Bronchial epithelial cell (primary cell): ENCODE measurements around the gene TRPV3. TPM values are rescaled to one million over a fixed set of nuclear protein-coding genes. Genes with fewer than 3 reads are reported as not detected.
A peak's percentile ranks its signal among the peaks of the same experiment; 100 is the strongest.

ENCODE experiments used
- DNase-seq: peaks from one replicate; pipeline ENCODE4 v3.0.0-alpha.2; 2010; ENCODE audit warnings: low read depth
- FAIRE-seq: peaks from 2 replicates; lab custom pipeline; 2011; peaks lifted over from hg19 to GRCh38; lab: Jason Lieb, UNC
- H3K27me3 ChIP-seq: 2 replicates; pipeline ENCODE4 v1.5.1; 2011; ENCODE audit warnings: low read length; ENCODE audit not compliant: control insufficient read depth, insufficient read depth
- H3K36me3 ChIP-seq: 2 replicates; pipeline ENCODE4 v1.5.1; 2011; ENCODE audit warnings: low read length; ENCODE audit not compliant: control insufficient read depth, insufficient read depth
- H3K4me3 ChIP-seq: 2 replicates; pipeline ENCODE4 v1.5.1; 2011; ENCODE audit warnings: mild to moderate bottlenecking, low read depth, low read length, control low read depth
- total RNA-seq: library from RNA; depleted of rRNA; stranded (reverse); fragments of >200 nt; gene quantifications from 2 replicates; pipeline ENCODE4 v1.2.1, GENCODE V29; 2014
- TF ChIP-seq, protein P1 (sequence below): IDR thresholded peaks from 2 replicates; pipeline ENCODE4 v1.5.1; 2011; ENCODE audit warnings: mild to moderate bottlenecking, moderate library complexity, low read length, control low read depth, inconsistent platforms; ENCODE audit not compliant: insufficient read depth, severe bottlenecking

TRPV3 gene
- total RNA-seq, 1 donor from 2014 or later: 0.79 TPM

DNA sequence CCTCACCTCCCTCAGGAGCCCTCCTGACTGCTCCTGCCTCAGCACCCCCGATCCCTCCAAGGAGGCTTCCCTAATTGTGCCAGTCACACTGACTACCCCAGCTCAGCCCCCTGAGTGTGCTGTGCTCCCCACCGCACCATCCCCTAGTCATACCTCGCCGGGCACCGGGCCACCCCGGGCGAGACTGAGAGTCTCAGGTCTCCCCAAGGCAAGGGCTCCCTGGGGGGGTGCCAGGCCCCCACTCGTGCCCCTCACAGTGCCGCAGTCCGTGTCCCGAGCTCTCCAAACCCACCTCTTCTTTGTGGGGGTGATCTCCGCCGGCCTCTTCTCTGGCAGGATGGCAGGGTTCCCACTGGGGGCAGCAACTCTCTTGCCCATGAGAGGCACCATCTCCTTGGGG, 3.2 kb downstream of the TRPV3 start:
- DNase-seq (no peak), FAIRE-seq (no peak)
- TF ChIP-seq, protein P1, sequence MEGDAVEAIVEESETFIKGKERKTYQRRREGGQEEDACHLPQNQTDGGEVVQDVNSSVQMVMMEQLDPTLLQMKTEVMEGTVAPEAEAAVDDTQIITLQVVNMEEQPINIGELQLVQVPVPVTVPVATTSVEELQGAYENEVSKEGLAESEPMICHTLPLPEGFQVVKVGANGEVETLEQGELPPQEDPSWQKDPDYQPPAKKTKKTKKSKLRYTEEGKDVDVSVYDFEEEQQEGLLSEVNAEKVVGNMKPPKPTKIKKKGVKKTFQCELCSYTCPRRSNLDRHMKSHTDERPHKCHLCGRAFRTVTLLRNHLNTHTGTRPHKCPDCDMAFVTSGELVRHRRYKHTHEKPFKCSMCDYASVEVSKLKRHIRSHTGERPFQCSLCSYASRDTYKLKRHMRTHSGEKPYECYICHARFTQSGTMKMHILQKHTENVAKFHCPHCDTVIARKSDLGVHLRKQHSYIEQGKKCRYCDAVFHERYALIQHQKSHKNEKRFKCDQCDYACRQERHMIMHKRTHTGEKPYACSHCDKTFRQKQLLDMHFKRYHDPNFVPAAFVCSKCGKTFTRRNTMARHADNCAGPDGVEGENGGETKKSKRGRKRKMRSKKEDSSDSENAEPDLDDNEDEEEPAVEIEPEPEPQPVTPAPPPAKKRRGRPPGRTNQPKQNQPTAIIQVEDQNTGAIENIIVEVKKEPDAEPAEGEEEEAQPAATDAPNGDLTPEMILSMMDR: no peak
- H3K36me3 ChIP-seq: no peaks in the 10 kb centered on the region
- H3K4me3 ChIP-seq: no peak overlapping the region
- H3K27me3 ChIP-seq: no peaks in the 10 kb centered on the region

DNA sequence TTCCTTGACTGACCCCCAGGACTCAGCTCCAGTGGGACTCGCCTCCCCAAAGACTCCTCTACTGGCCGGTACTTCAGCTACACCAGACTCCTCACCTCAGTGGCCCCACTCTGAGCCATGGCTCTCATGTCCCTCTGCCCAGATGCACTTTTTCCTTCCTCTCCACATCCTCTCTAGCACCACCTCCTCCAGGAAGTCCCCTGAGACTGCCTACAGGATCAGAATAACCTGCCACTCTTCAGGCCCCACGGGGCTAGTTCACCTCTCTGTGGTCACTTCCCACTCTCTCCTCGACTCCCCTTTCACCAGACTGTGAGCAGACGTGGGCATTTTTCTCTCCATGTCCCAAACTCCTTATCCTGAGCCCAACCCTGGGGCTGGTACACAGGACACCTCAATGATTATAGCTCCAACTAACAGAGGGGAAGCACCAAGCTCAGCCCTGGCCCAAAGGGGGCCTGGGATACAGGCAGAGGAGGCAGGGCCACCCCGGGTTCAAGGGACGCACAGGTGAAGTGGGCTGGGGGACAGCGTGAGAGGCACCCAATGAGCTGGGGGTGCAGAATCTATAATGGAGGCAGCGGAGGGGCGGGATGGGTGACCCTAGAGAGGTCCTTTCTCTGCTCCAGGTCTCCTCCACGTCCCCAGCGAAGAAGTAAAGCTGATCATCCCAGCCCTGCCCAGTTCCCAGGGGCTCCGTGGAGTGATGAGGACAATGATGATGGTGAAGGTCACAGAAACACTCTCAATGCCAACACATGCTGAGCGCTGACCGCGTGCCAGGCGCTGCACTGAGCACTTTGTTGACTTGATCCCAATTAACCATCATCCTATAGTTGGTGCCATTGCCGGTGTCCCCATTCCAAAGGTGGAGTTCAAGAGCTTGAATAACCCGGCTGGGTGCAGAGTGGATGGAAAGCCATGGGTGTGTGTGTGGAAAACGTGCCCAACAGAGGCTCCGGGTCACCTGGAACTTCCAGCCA, 3.9 kb downstream of the TRPV3 start:
- DNase-seq (no peak), FAIRE-seq (peak; percentile 43)
- H3K36me3 ChIP-seq: no peaks in the 10 kb centered on the region
- H3K27me3 ChIP-seq: no peaks in the 10 kb centered on the region
- H3K4me3 ChIP-seq: no peak overlapping the region
- TF ChIP-seq, protein P1: no peak

DNA sequence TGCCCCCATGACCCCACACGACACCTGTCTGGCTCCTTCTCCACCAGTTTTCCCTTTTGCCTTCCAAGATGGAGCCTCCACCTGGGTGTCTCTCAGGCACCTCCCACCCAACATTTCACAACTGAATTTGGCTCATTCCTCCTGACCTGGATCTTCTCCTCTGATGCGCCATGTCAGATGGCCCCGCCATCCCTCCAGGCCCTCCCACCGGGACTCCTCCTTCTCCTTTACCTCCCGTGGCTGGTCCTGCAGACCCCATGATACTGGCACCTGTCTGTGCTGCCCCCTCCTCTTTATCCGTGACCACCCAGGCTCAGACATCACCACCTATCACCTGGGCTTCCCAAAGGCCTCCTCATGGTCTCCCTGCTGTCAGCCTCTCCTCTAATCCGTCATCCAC, 4.7 kb downstream of the TRPV3 start:
- FAIRE-seq (no peak), DNase-seq (no peak)
- Histone ChIP-seq H3K4me3 (no peak overlapping the region), H3K36me3 (no peaks in the 10 kb centered on the region), H3K27me3 (no peaks in the 10 kb centered on the region)
- TF ChIP-seq, protein P1: no peak

DNA sequence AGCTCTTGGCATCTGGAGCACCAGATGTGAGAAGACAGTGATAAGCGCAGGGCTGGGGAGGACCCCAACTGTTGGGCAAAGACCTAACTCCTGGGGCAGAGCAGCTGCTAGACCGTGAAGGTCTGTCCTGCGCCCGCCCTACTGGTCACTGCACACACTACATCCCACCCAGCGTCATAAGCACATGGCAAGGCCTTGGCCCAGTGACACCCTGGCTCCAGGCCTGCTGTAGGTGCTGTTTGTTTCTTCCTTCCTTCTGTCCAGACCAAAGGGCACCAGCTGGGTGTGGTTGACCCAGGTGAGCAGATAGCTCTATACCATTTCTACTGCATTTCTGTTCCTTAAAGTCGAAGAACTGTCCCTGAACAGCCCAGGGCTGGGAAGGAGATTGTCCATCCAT, 6.4 kb downstream of the TRPV3 start:
- TF ChIP-seq, protein P1: no peak

DNA sequence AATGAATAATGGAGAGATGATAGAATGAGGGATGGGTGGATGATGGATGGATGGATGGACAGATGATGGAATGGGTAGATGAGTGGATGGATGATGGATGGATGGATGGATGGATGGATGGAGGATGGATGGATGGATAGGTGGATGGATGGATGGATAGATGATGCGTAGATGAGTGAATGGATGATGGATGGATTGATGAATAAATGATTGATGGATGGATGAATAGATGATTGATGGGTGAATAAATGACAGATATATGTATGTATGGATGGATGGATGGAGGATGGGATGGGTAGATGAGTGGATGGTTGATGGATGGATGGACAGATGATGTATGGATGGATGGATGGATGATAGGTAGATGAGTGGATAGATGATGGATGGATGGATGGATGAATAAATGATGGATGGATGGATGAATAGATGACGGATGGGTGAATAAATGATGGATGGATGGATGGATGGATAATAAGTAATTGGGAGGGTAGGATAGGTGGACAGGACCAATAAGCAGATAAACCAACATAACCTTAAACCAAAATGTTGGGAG, 7.9 kb downstream of the TRPV3 start:
- Histone ChIP-seq H3K4me3 (no peak overlapping the region), H3K36me3 (no peaks in the 10 kb centered on the region)
- FAIRE-seq: no peak

More for the DNA sequence above, 6.4 kb downstream of the TRPV3 start:
- no peak overlapping the region for H3K4me3 ChIP-seq
- H3K27me3 ChIP-seq: no peaks in the 10 kb centered on the region
- FAIRE-seq (no peak), DNase-seq (no peak)
- no peaks in the 10 kb centered on the region for H3K36me3 ChIP-seq

More for the DNA sequence above, 7.9 kb downstream of the TRPV3 start:
- no peaks in the 10 kb centered on the region for H3K27me3 ChIP-seq
- DNase-seq: no peak
- TF ChIP-seq, protein P1: no peak
